PC-3 (cell line): Measurements from ENCODE around the gene RNASEH2B.

Experiments
- CTCF ChIP-seq: fragments of 300-600 bp; sonication (generic); conservative IDR thresholded peaks from 2 replicates; pipeline ENCODE4 v1.5.1; 2017; ENCODE audit warnings: antibody characterized with exemption, low read depth, mild to moderate bottlenecking, low read length
- EZH2 ChIP-seq: fragments of 300-600 bp; sonication (generic); IDR thresholded peaks from one replicate; pipeline ENCODE4 v1.6.1; 2017; ENCODE audit warnings: antibody characterized with exemption, mild to moderate bottlenecking, low read length; ENCODE audit not compliant: unreplicated experiment
- EZH2phosphoT487 ChIP-seq: fragments of 300-600 bp; sonication (generic); IDR thresholded peaks from 2 replicates; pipeline ENCODE4 v1.6.1; 2018; ENCODE audit warnings: mild to moderate bottlenecking, antibody characterized with exemption, low read length, borderline replicate concordance

DNA sequence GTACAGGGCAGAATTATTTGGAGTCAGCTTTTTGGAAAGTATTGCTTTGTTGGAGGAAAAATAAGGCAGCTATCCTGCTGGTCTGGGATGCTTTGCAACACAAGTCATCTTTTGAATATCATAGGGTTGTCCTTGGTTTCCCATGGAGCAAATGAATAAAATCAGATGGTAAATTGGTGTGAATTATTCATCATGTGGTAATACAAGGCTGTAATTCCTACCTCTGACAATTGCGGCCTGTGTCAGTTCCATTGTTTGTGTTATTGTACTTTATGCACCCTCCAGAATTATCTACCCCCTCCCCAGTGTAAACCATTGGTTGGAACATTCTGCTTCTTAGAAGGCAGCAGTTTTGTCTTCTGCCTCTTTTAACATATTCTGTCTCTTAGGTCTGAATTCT, 46.2 kb downstream of the RNASEH2B start:
- TF ChIP-seq CTCF (no peak), EZH2phosphoT487 (no peak), EZH2 (no peak)
